Activated T-helper 1 cell treated with anti-CD3 and anti-CD28 coated beads, Interleukin-12 subunit alpha, Interleukin-12 subunit beta, Interleukin-2, Interleukin-4 antibody, amounts not matched to agents 30 ng/mL and 10 ng/mL and 1 ng/mL, durations not matched to agents 14 hours and 24 hours and 36 hours (primary cell): Measurements from ENCODE around the gene TTF2. TPM values are rescaled to one million over a fixed set of nuclear protein-coding genes. Genes with fewer than 3 reads are reported as not detected.
A peak's percentile ranks its signal among the peaks of the same experiment; 100 is the strongest.

ENCODE experiments used
- DNase-seq: peaks from one replicate; pipeline ENCODE4 v3.0.0; 2021; ENCODE audit warnings: low spot score
- H3K27ac Mint-ChIP-seq: one replicate; pipeline ENCODE4 v1.8.0; 2021; ENCODE audit warnings: mild to moderate bottlenecking, mixed read lengths
- H3K27me3 Mint-ChIP-seq: one replicate; pipeline ENCODE4 v1.8.0; 2022; ENCODE audit warnings: mild to moderate bottlenecking, moderate library complexity, mixed read lengths; ENCODE audit not compliant: insufficient read depth
- H3K36me3 Mint-ChIP-seq: one replicate; pipeline ENCODE4 v1.8.0; 2021; ENCODE audit warnings: low read depth, mixed read lengths
- H3K4me1 Mint-ChIP-seq: one replicate; pipeline ENCODE4 v1.8.0; 2021; ENCODE audit warnings: low read depth, mixed read lengths
- H3K4me3 Mint-ChIP-seq: one replicate; pipeline ENCODE4 v1.8.0; 2021; ENCODE audit warnings: mild to moderate bottlenecking, moderate library complexity, mixed read lengths
- H3K9me3 Mint-ChIP-seq: one replicate; pipeline ENCODE4 v1.8.0; 2021; ENCODE audit warnings: mixed read lengths
- intact Hi-C: fragments of 100-400 bp; cut with micrococcal nuclease; formaldehyde crosslinking; loops from one replicate; pipeline ENCODE4 v1.15.1; 2024
- total RNA-seq: library from RNA; stranded (reverse); gene quantifications from 2 replicates; pipeline ENCODE4 v1.2.3, GENCODE V29; 2022

TTF2 gene
- total RNA-seq, 1 donor from 2014 or later = 103 TPM

GRCh38 chr1:117054068-117054467 is 6.1 kb upstream of the TTF2 start:
- no peak for DNase-seq
- intact Hi-C loops = loop anchor here (2.0 kb wide), 1 partner anchor 175 kb away; no protein-coding TSS in a partner anchor
- Mint-ChIP-seq H3K27me3 (no peaks in the 10 kb centered on the region), H3K27ac (no peak overlapping the region), H3K4me1 (peaks cover 44% of the 10 kb centered on the region), H3K4me3 (no peak overlapping the region), H3K9me3 (no peaks in the 10 kb centered on the region), H3K36me3 (peaks cover 7% of the 10 kb centered on the region)

- Mint-ChIP-seq H3K4me3 (no peak overlapping the region), H3K9me3 (no peaks in the 10 kb centered on the region), H3K36me3 (peaks cover 23% of the 10 kb centered on the region), H3K27me3 (no peaks in the 10 kb centered on the region), H3K4me1 (peaks cover 41% of the 10 kb centered on the region), H3K27ac (no peak overlapping the region)
- intact Hi-C loops = loop anchor here (2.0 kb wide), 1 partner anchor 920 kb away; no protein-coding TSS in a partner anchor
- no peak for DNase-seq
Measured at GRCh38 chr1:117058810-117059209, 1.3 kb upstream of the TTF2 start.

- Mint-ChIP-seq H3K27me3 (no peaks in the 10 kb centered on the region), H3K4me1 (peaks cover 45% of the 10 kb centered on the region), H3K27ac (no peak overlapping the region), H3K4me3 (no peak overlapping the region), H3K36me3 (peaks cover 28% of the 10 kb centered on the region), H3K9me3 (no peaks in the 10 kb centered on the region)
- DNase-seq = peak; percentile 70
- intact Hi-C loops = loop anchor here (2.0 kb wide), 1 partner anchor 921 kb away; no protein-coding TSS in a partner anchor
Measured at GRCh38 chr1:117059334-117059677, 820 bp upstream of the TTF2 start.

- Mint-ChIP-seq H3K27me3 (no peaks in the 10 kb centered on the region), H3K4me1 (peaks cover 41% of the 10 kb centered on the region), H3K36me3 (peaks cover 37% of the 10 kb centered on the region), H3K27ac (no peak overlapping the region), H3K9me3 (no peaks in the 10 kb centered on the region), H3K4me3 (no peak overlapping the region)
- intact Hi-C loops = loop anchor here (1.0 to 10.0 kb wide), 22 partner anchors 17 to 869 kb away; partner anchors contain the start of genes CD101, CD2, GDAP2 and MAN1A2
- DNase-seq = peak; percentile 32
Measured at GRCh38 chr1:117060441-117061317, 553 bp downstream of the TTF2 start.

GRCh38 chr1:117061986-117062415 is 1.9 kb downstream of the TTF2 start:
- Mint-ChIP-seq H3K4me3 (peak overlapping the region; percentile 60), H3K4me1 (peaks cover 41% of the 10 kb centered on the region), H3K27ac (peak overlapping the region; percentile 76), H3K9me3 (no peaks in the 10 kb centered on the region), H3K27me3 (no peaks in the 10 kb centered on the region), H3K36me3 (peaks cover 45% of the 10 kb centered on the region)
- intact Hi-C loops = loop anchor here (2.0 to 10.0 kb wide), 7 partner anchors 61 to 835 kb away; partner anchors contain the start of genes CD101 and MAN1A2
- peak; percentile 39 for DNase-seq

- intact Hi-C loops = loop anchor here (10.0 kb wide), 1 partner anchor 468 kb away; no protein-coding TSS in a partner anchor
- Mint-ChIP-seq H3K27me3 (peaks cover 2% of the 10 kb centered on the region), H3K27ac (no peak overlapping the region), H3K9me3 (no peaks in the 10 kb centered on the region), H3K36me3 (peaks cover 51% of the 10 kb centered on the region), H3K4me1 (peaks cover 63% of the 10 kb centered on the region), H3K4me3 (no peak overlapping the region)
- no peak for DNase-seq
Measured at GRCh38 chr1:117066367-117066766, 6.2 kb downstream of the TTF2 start.

GRCh38 chr1:117067533-117068370 is 7.6 kb downstream of the TTF2 start:
- H3K27ac Mint-ChIP-seq = no peak overlapping the region
- H3K4me1 Mint-ChIP-seq = peaks cover 57% of the 10 kb centered on the region
- H3K4me3 Mint-ChIP-seq = no peak overlapping the region
- no peaks in the 10 kb centered on the region for H3K9me3 Mint-ChIP-seq
- DNase-seq = peak; percentile 15
- peaks cover 2% of the 10 kb centered on the region for H3K27me3 Mint-ChIP-seq
- peaks cover 48% of the 10 kb centered on the region for H3K36me3 Mint-ChIP-seq
- intact Hi-C loops = loop anchor here (1.0 to 10.0 kb wide), 3 partner anchors 27 to 467 kb away; no protein-coding TSS in a partner anchor

GRCh38 chr1:117068580-117068979 is 8.5 kb downstream of the TTF2 start:
- Mint-ChIP-seq H3K4me3 (no peak overlapping the region), H3K4me1 (peaks cover 53% of the 10 kb centered on the region), H3K27me3 (peaks cover 2% of the 10 kb centered on the region), H3K27ac (no peak overlapping the region), H3K9me3 (no peaks in the 10 kb centered on the region), H3K36me3 (peaks cover 47% of the 10 kb centered on the region)
- intact Hi-C loops = loop anchor here (1.0 to 10.0 kb wide), 3 partner anchors 26 to 466 kb away; no protein-coding TSS in a partner anchor
- no peak for DNase-seq

GRCh38 chr1:117069220-117069844 is 9.2 kb downstream of the TTF2 start:
- Mint-ChIP-seq H3K9me3 (no peaks in the 10 kb centered on the region), H3K27me3 (peaks cover 2% of the 10 kb centered on the region), H3K4me3 (no peak overlapping the region), H3K36me3 (peaks cover 44% of the 10 kb centered on the region), H3K27ac (peak overlapping the region; percentile 16), H3K4me1 (peaks cover 47% of the 10 kb centered on the region)
- intact Hi-C loops = loop anchor here (10.0 kb wide), 1 partner anchor 465 kb away; no protein-coding TSS in a partner anchor
- no peak for DNase-seq

GRCh38 chr1:117070124-117070523 is 10.0 kb downstream of the TTF2 start:
- DNase-seq = no peak
- no peaks in the 10 kb centered on the region for H3K9me3 Mint-ChIP-seq
- no peak overlapping the region for H3K4me3 Mint-ChIP-seq
- intact Hi-C loops = no loop called here
- H3K27me3 Mint-ChIP-seq = peaks cover 2% of the 10 kb centered on the region
- H3K27ac Mint-ChIP-seq = no peak overlapping the region
- H3K4me1 Mint-ChIP-seq = peaks cover 43% of the 10 kb centered on the region
- peaks cover 46% of the 10 kb centered on the region for H3K36me3 Mint-ChIP-seq

- no peak for DNase-seq
- Mint-ChIP-seq H3K4me3 (no peak overlapping the region), H3K36me3 (peaks cover 64% of the 10 kb centered on the region), H3K4me1 (peaks cover 27% of the 10 kb centered on the region), H3K9me3 (no peaks in the 10 kb centered on the region), H3K27me3 (no peaks in the 10 kb centered on the region), H3K27ac (peak overlapping the region; percentile 43)
- intact Hi-C loops = loop anchor here (1.0 to 5.0 kb wide), 3 partner anchors 16 to 586 kb away; partner anchors contain the start of gene TTF2
Measured at GRCh38 chr1:117076648-117077047, 16.5 kb downstream of the TTF2 start.

- Mint-ChIP-seq H3K4me1 (peaks cover 22% of the 10 kb centered on the region), H3K27ac (peak overlapping the region; percentile 75), H3K36me3 (peaks cover 64% of the 10 kb centered on the region), H3K9me3 (no peaks in the 10 kb centered on the region), H3K27me3 (no peaks in the 10 kb centered on the region), H3K4me3 (no peak overlapping the region)
- DNase-seq = no peak
- intact Hi-C loops = loop anchor here (1.0 to 5.0 kb wide), 3 partner anchors 17 to 585 kb away; partner anchors contain the start of gene TTF2
Measured at GRCh38 chr1:117077267-117077666, 17.1 kb downstream of the TTF2 start.
